Globus pallidus (tissue), 1 donor: ENCODE measurements around the gene MYLK2.

Experiments
- DNase-seq: peaks from one replicate; pipeline ENCODE4 v3.0.0-alpha.2; 2015; ENCODE audit warnings: low spot score

Gene MYLK2

DNA sequence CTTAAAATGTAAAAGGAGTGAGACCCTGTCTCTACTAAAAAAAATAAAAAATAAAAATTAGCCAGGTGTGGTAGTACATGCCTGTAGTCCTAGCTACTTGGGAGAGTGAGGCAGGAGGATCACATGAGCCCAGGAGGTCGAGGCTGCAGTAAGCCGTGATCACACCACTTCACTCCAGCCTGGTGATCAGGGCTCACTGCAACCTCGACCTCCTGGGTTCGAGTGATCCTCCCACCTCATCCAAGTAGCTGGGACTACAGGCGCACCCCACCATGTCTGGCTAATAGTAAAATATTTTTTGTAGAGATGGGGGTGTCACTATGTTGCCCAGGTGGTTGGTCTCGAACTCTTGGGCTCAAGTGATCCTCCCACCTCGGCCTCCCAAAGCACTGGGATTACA is 34.3 kb downstream of the MYLK2 start:
- DNase-seq = no peak

DNA sequence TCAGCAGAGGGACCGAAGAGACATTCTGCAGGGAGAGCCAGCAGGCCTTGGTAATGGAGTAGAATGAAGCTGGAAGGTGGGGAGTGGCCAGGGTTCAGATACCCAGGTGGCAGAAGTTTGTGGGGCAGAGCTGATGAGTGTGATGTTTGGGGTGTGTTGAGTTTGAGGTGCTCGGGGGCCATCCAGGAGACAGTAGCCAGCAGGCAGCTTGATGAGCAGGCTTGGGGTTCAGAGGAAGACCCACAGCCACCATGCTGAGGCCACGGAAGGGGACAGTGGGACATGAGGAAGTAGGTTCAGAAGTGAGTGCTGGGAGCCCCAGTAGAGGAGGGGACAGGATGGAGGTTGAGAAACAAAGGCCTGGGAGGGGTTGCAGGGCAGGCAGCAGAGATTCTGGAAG is 37.4 kb downstream of the MYLK2 start:
- no peak for DNase-seq

DNA sequence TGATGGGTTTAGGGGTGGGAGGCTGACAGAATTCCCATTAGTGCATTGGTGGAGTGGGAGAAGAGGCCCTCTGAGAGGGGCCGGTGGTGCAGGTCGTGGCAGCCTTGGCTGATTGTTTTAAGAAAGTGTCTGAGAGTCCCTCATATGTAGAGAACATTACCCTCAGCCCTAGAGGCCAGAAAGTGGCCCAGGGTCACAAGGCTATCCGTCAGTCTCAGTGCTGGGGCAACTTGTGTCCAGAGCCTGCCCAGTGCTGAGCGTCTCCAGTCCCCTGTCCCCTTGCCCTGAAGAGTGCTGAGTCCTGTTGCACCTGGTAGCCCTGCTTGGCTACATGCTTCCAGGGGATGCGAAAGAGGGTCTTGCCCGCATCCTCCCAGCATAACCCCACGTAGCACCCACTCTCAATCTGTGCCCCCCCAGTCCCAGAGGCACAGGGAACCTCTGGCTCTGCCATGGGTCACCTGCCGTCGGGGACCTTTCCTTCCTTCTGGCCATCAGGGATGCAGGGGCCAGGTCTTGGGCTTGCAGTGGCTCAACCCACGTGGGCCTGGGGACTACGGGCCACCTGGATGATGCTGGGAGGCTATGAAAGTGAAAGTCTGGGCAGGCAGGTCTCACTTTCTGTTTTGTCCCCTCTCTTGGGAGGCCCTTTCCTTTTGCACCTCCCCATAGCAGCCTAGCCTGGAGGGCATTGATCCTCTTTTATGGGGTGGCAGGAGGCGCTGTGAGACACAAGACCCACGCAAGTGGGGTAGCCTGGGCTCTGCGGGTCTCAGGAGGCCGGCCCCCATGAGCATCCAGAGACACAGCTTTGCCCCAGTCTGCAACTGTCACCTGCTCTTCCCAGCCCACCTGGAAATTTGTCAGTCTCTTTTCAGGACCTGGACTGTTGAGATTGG is 39.0 kb downstream of the MYLK2 start:
- DNase-seq = no peak

DNA sequence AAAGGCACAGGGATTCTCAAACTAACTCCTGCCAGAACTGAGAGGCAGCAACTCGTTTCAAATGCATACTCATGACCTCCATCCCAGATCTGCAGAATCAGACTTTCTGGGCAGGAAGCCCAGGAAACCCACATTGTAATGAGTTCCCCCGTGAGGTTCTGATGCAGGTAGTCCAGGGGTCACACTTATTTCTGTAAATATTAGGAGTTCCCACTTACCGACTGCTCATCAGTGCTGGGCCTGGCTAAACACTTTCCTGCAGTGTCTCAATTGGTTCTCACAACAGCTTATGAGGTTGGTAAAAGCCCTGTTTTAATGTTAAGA is 39.6 kb downstream of the MYLK2 start:
- no peak for DNase-seq

DNA sequence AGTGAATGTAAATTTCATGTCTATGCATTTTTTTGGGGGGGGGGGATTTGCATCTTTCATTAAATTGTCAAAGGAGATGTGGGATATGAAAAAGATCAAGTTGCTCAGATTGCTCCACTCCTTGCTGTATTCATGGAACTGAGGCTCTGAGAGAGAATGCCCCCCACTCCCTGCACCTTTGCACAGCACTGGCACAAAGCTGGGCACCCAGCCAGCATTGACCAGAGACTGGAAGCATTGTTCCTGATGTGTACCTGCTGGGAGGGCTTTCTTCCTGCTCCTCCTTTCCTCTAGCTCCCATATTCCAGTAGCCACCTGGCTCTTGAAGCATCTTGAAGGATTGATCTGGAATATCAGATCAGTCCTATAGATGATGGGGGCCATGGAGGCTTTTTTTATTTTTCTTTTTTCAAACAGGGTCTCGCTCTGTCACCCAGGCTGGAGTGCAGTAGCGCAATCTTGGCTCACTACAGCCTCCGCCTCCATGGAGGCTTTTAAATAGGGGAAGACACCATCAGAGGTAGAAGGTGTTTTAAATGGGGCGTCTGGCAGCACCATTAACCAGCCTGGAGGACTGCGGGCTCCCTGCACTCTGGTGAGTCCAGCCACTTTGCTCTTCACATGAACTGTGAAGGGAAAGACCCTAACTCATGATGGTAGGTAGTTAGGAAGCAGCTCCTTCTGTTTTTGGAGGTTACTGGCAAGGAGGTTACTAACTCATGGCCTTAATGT is 40.3 kb downstream of the MYLK2 start:
- no peak for DNase-seq

DNA sequence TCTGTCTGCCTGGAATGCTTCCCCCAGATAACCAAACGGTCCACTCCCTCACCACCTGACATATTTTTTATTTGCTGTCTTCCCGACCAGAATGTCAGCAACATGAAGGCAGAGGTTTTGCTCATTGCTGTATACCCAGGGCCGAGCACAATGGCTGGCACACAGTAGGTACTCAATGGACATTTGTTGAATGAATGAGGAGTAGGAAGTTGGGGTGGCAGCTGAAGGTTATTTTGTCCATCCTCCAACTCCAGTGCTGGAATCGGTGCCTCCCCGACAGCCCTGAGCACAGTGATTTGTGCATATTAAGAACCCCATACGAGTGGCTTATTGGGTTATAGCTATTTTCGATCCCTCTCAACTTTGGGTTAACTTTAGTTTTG is 40.8 kb downstream of the MYLK2 start:
- DNase-seq = no peak

DNA sequence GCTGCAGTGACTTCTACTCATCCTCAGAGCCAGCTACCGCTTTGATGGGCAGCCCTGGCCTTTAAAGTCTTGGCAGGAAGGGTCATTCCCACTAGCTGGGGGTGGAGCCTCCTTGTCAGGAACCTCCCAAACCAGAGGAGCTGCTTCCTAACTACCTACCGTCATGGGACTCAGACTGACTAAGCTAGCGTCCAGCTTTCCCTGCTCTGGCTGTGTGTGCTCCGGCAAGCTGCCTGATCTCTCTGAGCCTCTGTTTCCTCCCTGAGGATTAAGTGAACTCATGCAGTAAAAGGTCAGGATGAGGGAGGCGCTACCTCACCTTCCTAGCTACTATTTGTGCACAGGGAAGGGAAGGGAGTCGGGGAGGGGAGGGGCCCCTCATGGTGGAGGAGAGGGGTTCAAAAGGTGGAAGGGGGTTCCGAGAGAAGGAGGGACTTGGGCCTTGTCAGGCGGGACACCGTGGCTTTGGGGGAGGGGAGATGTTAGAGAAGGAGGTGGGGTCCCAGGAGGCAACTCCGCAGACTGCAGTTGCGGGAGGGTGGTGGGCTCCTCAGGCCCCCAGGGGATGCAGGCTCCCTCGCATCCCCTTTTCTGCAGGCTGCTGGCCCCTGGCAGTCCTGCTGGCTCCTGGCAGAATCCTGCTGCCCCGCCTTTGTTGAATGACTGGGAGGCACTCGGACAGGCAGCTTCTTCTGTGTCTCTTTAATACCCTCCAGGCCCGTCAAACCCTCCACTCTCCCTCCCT is 41.4 kb downstream of the MYLK2 start:
- DNase-seq = no peak

DNA sequence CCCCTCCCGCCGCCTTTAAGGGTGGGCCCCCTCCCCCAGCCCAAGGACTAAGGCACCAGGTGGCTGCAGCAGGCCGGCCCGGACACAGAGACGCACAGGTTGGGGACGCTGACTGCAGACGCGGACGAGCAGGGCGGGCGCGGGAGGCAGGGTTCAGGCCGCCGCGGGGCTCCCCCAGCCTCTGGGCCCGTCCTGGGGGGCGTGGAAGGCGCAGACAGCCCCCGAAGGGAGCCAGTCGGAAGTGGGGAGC is 41.9 kb downstream of the MYLK2 start:
- no peak for DNase-seq

DNA sequence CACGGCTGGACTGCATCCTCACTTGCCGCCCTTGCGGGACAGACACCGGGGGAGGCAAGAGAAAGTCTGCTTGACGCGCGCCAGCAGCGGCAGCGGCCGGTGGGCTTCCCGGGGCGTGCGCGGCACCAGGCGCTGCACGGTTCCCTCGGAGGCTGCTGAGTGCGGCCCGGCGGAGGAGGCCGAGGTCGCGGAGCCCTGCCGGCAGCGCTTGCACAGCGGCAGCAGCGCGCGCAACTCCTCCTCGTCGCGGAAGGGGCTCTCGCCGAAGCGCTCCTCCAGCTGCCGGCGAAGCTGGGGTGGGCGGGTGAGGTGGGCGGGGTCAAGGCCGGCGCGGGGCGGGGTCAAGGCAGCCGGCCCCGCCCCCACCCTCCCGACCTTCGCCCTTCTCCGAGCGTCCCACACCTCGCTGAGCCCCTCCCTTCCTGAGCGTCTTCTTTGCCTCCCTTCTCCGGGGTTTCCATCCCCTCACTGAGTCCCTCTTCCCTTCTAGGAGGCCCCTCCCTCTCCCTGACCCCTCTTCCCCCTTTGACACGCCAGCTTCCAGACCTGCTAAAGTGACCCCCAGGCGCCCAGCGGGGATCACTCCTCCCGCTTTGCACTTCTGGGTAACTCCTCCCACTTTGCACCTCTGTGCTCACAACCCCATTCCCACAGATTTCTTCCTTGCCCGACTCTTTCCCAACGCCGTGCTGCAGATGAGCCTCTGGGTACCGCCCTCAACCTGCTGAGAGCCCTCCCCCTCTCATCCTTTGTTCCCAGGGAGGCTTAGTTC is 42.4 kb downstream of the MYLK2 start:
- DNase-seq = peak; percentile 19

DNA sequence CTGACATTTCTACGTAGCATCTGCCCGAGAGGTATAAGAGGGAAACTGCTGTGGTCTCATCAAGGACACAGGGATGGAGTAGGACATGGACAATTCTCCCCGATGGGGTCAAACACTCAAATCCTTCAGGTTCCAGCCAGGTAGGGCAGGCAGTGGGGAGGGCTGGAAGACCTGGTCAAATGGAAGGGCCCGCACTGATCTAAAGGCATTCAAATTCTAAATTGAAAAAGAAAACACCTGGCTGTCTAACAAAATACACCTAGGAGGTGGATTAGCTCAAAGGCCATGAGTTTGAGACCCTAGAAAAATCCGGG is 43.0 kb downstream of the MYLK2 start:
- no peak for DNase-seq

DNA sequence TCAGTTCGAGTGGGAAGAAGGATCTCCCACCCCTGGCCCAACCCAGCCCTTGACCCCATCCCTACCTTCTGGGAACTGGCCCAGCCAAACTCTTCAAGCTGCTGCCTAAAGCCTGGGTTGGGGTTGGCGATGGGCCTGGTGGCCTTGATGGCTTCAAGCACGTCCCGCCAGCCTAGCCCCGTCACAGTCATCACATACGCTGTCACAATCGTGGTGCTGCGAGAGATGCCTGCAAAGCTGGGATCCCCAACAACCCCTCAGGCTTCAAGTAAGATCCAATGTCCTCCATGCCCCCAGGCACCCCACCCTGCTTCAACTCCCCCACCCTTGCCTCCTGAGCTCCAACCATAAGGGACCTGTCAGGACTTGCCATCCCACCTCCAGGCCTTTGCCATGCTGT is 43.4 kb downstream of the MYLK2 start:
- DNase-seq = no peak

DNA sequence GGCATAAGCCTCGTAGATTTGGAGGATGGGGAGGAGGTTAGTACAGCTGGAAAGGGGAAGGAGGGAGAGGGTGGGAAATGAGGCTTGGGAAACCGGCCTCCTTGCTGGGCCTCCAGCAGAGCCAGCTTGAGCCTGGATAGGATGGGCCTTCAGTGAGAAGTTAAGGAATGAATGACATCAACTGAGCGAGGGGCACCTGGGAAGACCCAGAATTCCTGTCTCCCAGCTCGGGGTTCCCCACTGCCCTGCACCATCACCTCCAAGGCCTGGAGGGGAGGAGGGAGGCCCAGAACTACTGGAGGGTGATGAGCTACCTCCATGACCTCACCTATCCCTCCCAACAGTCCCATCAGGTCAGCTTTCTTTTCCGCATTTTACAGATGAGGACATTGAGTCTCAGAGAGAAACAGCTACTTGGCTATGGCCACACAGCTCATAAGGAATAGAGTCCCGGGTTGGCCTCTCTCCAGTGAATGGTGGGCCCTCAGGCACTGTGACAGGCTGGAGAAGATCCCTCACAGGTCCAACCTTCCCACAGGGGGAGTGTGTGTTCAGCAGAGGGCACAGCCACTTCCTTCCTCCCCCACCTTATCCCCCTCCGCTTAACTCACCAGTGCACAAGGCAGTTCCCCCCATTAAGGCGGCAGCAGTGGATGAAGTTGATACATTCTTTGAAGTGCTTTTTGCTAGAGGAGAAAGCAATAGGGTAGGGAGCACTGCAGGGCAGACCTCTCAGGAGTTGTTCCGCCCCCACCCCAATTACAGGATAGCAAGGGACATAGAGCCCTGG is 44.3 kb downstream of the MYLK2 start:
- DNase-seq = no peak

DNA sequence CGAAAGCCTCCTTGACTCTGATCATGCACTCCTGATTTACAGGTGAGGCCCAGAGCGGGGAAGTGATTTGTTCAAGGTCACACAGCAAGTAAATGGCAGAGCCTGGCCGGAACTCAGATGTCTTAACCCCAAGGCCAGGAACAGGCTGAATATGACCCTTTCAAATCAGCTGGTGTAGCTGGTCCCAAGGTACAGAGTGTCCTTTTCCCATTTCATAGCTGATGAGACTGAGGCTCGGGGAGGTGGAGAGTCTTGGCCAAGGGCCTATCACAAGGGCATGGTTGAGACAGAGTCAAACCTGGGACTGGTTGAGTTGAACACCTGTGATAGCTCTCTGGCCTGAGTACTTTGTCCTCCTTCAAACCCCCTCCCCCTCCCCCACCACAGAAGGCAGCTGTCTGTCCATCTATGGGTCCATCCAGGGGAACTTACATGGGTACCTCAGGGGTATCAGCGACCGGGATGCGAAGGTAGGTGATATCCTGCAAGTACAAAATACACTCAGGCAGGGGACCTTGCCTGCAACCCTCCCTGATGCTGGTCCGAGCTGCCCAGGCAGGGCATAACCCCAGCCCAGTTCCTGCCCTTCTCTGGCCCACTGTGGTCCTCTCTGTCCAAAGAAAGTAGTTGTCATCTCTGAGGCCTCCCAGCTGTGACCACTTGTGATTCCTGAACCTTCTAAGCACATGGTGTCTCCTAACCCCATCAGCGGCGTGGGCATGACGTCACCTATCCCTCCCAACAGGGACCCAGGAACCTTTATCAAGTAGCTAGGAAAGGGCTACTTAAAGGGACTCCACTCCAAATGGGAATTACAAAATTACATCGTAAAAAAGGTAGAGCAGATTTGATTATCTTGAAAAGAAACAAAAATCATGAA is 45.6 kb downstream of the MYLK2 start:
- no peak for DNase-seq

DNA sequence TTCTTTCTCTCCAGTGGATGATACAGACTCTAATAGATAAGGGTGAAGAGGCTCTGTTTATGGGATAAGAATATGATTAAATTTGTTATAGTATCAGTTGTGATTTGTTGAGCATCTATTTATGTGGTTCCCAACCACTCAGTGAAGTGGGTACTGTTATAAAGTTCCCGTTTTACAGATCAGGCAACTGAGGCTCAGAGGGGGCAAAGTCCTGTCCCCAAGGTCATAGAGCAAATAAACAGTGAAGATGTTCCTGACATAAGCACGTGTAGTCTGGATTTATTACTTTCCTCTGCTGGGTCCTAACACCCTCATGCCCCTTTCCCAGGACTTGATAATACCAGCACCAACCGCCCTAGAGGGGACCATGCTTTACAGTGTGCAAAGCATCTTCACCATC is 47.1 kb downstream of the MYLK2 start:
- no peak for DNase-seq

DNA sequence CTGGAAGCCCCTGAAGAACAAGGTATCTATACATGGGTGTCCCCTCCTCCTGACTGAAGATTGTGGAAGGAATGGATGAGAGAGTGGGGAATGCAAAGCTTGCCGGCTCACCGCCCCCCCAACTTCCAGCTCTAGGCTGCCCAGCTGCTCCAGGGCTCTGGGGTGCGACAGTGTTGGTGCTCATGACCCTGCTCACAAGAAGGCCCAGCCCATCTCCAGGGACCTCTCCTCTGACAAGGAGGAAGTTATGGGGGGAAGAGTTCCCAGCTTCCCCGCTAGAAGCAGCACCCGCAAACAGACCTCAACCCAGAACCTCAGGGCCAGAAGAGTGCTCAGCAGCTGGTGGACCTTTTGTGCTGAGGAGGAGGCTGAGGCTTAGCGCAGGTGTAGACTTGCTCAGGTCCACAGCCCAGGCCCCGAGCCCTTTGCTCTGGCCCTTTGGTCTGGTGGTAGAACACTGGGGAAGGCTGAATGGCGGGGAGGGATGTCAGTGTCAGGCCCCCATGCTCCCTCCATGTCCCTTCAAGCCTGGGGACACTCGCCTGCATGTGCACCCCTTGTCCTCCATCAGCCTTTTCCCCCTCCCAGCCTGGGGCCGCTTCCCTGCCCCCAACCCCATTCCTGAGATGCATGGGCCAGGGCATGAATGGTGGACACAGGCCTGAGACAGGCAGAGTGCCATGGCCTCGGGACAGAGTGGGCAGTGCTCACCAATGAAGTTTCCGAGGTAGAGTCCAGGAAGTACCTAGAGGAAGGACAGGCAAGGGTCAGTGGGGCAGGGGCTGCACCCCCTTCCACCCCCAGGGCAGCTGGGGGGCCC is 49.9 kb downstream of the MYLK2 start:
- DNase-seq = peak; percentile 12

DNA sequence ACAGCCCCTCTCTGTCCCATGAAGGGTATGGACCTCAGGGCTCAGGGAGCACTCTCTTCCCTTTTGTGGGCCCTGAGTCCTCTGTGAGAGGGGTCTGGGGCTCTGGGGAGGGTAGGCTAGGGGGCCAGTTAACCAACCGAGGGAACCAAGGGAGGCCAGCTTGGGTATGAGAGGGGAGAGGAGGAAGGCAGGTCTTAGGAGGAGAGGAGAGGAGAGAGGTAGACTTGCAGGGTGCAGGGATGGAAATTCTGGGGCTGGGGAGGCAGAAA is 50.5 kb downstream of the MYLK2 start:
- no peak for DNase-seq

DNA sequence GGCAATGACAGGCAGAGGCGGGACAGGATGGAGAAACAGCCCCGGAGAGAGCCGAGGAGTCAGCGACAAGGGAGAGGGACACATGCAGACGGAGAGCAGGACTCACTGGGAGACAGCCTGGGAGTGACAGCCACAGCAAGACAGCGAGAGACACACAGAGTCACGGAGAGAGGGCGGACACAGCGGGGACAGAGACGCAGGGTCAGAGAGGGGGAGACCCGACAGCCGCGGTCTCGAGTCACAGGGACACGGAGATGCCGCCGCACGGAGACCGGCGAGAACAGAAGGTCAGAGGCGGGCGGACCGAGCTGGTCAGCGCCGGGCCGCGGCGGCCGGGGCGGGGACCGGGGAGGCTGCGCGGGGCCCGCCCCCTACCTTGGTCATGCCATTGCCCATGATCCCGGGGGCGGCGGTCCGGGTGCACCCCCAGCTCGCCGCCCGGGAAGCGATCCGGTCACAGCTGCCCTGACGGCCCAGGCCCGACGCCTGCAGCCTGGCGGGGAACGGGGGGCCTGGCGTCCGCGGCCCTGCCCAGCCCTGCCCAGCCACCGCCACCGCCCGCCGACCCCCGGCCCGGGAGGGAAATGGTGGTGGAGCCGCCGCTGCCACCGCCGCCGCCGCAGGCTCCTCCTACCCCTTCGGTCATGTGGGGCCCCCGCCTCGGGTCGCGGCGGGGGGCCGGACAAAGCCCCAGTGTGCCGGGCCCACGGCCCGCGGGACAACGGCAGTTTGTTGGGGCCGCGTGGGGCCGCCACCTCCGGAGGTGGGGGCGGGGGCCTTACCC is 51.0 kb downstream of the MYLK2 start, which contains the start of the genes DUSP15 and TTLL9:
Gene DUSP15 (minus strand): TSS at position 586 of the 784 bp plus-strand sequence. CDS start 190 bp downstream, at position 396.
Gene TTLL9 (plus strand): TSS at position 693 of the 784 bp plus-strand sequence. CDS start 493 bp downstream, outside the sequence.
- DNase-seq = peak; percentile 81

DNA sequence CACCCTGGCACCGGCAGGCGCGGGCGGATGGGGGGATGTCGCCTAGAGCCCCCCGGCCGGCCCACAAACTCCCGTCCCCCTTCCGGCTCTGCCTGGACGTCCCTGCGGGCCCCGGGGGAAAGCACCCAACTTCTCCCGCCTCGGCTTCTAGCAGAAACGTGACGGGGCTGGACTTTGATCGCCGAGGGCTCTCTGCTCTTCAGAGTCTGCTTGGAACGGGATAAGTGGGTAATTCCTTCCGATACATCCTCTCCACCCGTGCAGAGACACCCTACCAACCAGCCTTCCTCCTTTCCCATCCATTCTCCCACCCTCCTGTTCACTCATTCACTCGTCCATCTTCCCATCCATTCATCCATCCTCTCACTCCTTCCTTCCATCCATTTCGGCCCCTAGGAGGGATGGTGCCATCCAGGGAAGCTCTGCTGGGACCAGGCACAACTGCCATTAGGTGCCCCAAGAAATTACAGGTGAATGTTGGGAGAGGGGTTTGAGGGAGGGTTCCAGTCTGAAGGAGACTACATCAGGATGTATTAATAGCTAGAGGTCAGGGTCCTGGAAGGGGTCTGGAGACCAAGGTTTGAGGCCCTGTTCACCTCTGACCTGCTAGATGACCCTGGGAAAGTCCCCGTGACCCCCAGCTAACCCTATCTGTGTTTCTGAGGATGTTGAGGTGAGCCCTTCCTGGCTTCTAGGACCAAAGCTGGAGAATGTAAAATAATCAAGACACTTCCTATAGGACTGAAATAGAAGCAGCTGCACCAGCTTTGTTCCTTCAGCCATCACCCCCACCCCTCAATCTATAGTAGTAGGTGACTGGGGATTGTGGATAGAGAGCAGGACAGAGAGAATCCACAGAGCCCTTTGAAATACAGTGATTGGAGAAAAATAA is 51.8 kb downstream of the MYLK2 start:
- DNase-seq = no peak
